ENCODE data around the gene HSD17B7.
"Not testable (repeated sequence)": the region's sequence is repeated elsewhere in the genome, so short reads cannot be mapped to it uniquely, and the experiment has no call there.

- TF ChIP-seq ZNF274 (IDR thresholded peaks at IDR 0.05; ENCODE audit: low read depth, low read length); YY1 (IDR thresholded peaks at IDR 0.05; ENCODE audit: insufficient read depth, insufficient read length): not testable (repeated sequence)
Measured at GRCh38 chr1:162790303-162790984, at the start of gene HSD17B7.

Measured in NT2/D1 (cell line).